Endothelial cell of umbilical vein (primary cell): ENCODE measurements around the gene SLC12A4. TPM values are rescaled to one million over a fixed set of nuclear protein-coding genes. Genes with fewer than 3 reads are reported as not detected.

ENCODE experiments used
- BruUV-seq: library from RNA; stranded (reverse); fragments of 400-500 nt; replicated peaks from 2 replicates; lab custom pipeline; 2021; lab: Mats Ljungman, UMichigan
- CTCF ChIA-PET: fragments of 300-600, 350-600 bp; sonication (Branson Sonifier 250); formaldehyde crosslinking; loops from one replicate; lab custom pipeline; 2021; ENCODE audit warnings: antibody characterized with exemption, inconsistent platforms; lab: Charles Lee
- POLR2A ChIA-PET: fragments of 300-600, 350-600 bp; sonication (Branson Sonifier 250); formaldehyde crosslinking; loops from one replicate; lab custom pipeline; 2021; ENCODE audit warnings: antibody characterized with exemption, inconsistent platforms; lab: Charles Lee
- DNase-seq: peaks from one replicate; pipeline ENCODE4 v3.0.0-alpha.2; 2011; ENCODE audit warnings: low read depth, low spot score
- FAIRE-seq: peaks from 2 replicates; lab custom pipeline; 2011; peaks lifted over from hg19 to GRCh38; lab: Jason Lieb, UNC
- H2AFZ ChIP-seq: 2 replicates; pipeline ENCODE4 v1.6.0; 2012; ENCODE audit warnings: low read depth, low read length, control low read depth, inconsistent platforms
- H3K27ac ChIP-seq: 2 replicates; pipeline ENCODE4 v1.5.1; 2011; ENCODE audit warnings: low read depth, mild to moderate bottlenecking, control low read depth, low read length, moderate library complexity; ENCODE audit not compliant: insufficient read depth
- H3K27me3 ChIP-seq, 2 experiments: 2 replicates each; pipeline versions ENCODE4 v1.6.0 to v1.6.1; 2011; ENCODE audit warnings: low read length in 2 of 2, mixed read lengths in 1 of 2; ENCODE audit not compliant: control insufficient read depth in 2 of 2, insufficient read depth in 2 of 2
- H3K36me3 ChIP-seq, 2 experiments: 2 replicates in 1 of 2; 3 replicates in 1 of 2; pipeline ENCODE4 v1.5.1; 2011; ENCODE audit warnings: low read length in 2 of 2, mild to moderate bottlenecking in 1 of 2, moderate library complexity in 1 of 2; ENCODE audit not compliant: control insufficient read depth in 2 of 2, insufficient read depth in 2 of 2; ENCODE audit errors: extremely low read depth in 1 of 2
- H3K4me1 ChIP-seq: 3 replicates; pipeline ENCODE4 v1.5.1; 2011; ENCODE audit warnings: mild to moderate bottlenecking, low read length; ENCODE audit not compliant: control insufficient read depth, insufficient read depth; ENCODE audit errors: extremely low read depth
- H3K4me2 ChIP-seq: 2 replicates; pipeline ENCODE4 v1.6.1; 2011; ENCODE audit warnings: low read length, control low read depth, mixed read lengths; ENCODE audit not compliant: insufficient read depth
- H3K4me3 ChIP-seq, 3 experiments: fragments of 200-600 bp in 1 of 3; sonication (generic), shearing (Covaris generic) in 1 of 3; replicated peaks in 1 of 3; 2 replicates each; pipeline ENCODE4 v1.5.1; 2011 to 2016; ENCODE audit warnings: control low read depth in 3 of 3, low read length in 3 of 3, mild to moderate bottlenecking in 2 of 3, inconsistent platforms in 1 of 3, low read depth in 1 of 3, moderate library complexity in 1 of 3; ENCODE audit not compliant: insufficient read depth in 1 of 3
- H3K79me2 ChIP-seq: 2 replicates; pipeline ENCODE4 v1.6.0; 2012; ENCODE audit warnings: low read length, inconsistent platforms; ENCODE audit not compliant: control insufficient read depth, insufficient read depth
- H3K9ac ChIP-seq: replicated peaks from 2 replicates; pipeline ENCODE3; 2011; ENCODE audit warnings: low read length, control low read depth; ENCODE audit not compliant: insufficient read depth; ENCODE audit errors: extremely low read depth
- H3K9me1 ChIP-seq: replicated peaks from 3 replicates; pipeline ENCODE4 v1.6.0; 2011; ENCODE audit warnings: mild to moderate bottlenecking, low read length; ENCODE audit not compliant: control insufficient read depth, insufficient read depth; ENCODE audit errors: extremely low read depth
- H3K9me3 ChIP-seq: replicated peaks from 2 replicates; pipeline ENCODE4 v1.5.1; 2012; ENCODE audit warnings: low read length, inconsistent platforms; ENCODE audit not compliant: control insufficient read depth, insufficient read depth
- H4K20me1 ChIP-seq: replicated peaks from 2 replicates; pipeline ENCODE3; 2011; ENCODE audit warnings: mild to moderate bottlenecking, low read length; ENCODE audit not compliant: control insufficient read depth, insufficient read depth; ENCODE audit errors: extremely low read depth
- EZH2 ChIP-seq: IDR thresholded peaks from 2 replicates; pipeline ENCODE4 v1.6.1; 2012; ENCODE audit warnings: borderline replicate concordance, low read depth, mild to moderate bottlenecking, moderate library complexity, low read length, inconsistent platforms; ENCODE audit not compliant: severe bottlenecking
- FOS ChIP-seq: IDR thresholded peaks from 2 replicates; pipeline ENCODE4 v1.6.1; 2011; ENCODE audit warnings: mild to moderate bottlenecking, low read length, moderate library complexity, borderline replicate concordance; ENCODE audit not compliant: insufficient read depth
- GATA2 ChIP-seq: IDR thresholded peaks from 2 replicates; pipeline ENCODE4 v1.7.0; 2011; ENCODE audit warnings: low read depth, mild to moderate bottlenecking, moderate library complexity, mixed read lengths, low read length; ENCODE audit not compliant: insufficient read length, insufficient read depth
- JUN ChIP-seq: IDR thresholded peaks from 2 replicates; pipeline ENCODE4 v1.6.1; 2011; ENCODE audit warnings: borderline replicate concordance, low read depth; ENCODE audit not compliant: insufficient read length, insufficient read depth
- MYC ChIP-seq: IDR thresholded peaks from one replicate; pipeline ENCODE4 v1.6.1; 2011; ENCODE audit warnings: mild to moderate bottlenecking, low read depth, low read length
- POLR2A ChIP-seq: IDR thresholded peaks from 2 replicates; pipeline ENCODE4 v1.6.1; 2012; ENCODE audit warnings: low read depth, mild to moderate bottlenecking, control low read depth, low read length
- POLR2AphosphoS5 ChIP-seq: IDR thresholded peaks from 2 replicates; pipeline ENCODE4 v1.6.1; 2012; ENCODE audit warnings: low read depth, mild to moderate bottlenecking, control low read depth, low read length, moderate library complexity; ENCODE audit not compliant: insufficient read depth
- dilution Hi-C: fragments of 300-500 bp; cut with MboI; formaldehyde crosslinking; loops from one replicate; pipeline ENCODE4 v1.15.0; 2019; ENCODE audit warnings: low sequenced_read_pairs; ENCODE audit not compliant: extremely low pct_ligation_motif_present
- intact Hi-C: fragments of 100-400 bp; cut with micrococcal nuclease; formaldehyde crosslinking; loops from one replicate; pipeline ENCODE4 v1.10.0; 2022
- polyA plus RNA-seq, 4 experiments: library from polyadenylated mRNA; depleted of rRNA in 3 of 4; stranded (reverse) in 3 of 4; unstranded in 1 of 4; fragments of >200 nt; gene quantifications; 2 replicates each; pipeline versions ENCODE4 v1.2.1 to v1.2.3, GENCODE V29; 2011 to 2012; ENCODE audit warnings: missing spikeins in 1 of 4
- total RNA-seq: library from RNA; stranded (reverse); gene quantifications from 2 replicates; pipeline ENCODE4 v1.2.3, GENCODE V29; 2021
- TF ChIP-seq, protein P1 (sequence below): IDR thresholded peaks from 2 replicates; pipeline ENCODE4 v1.6.1; 2011; ENCODE audit not compliant: insufficient read depth, insufficient read length
- TF ChIP-seq, protein P2 (sequence below), 2 donors: IDR thresholded peaks; 1 replicate in 1 of 2; 2 replicates in 1 of 2; pipeline ENCODE4 v1.5.1; 2011; ENCODE audit warnings: low read length in 2 of 2, mild to moderate bottlenecking in 2 of 2, moderate library complexity in 2 of 2, control low read depth in 1 of 2, inconsistent platforms in 1 of 2, low read depth in 1 of 2; ENCODE audit not compliant: insufficient read depth in 1 of 2; ENCODE audit errors: extremely low read depth in 1 of 2

The SLC12A4 gene
- total and polyA plus RNA-seq, 2 donors (not counting 3 experiments of a cell fraction or from before 2014, with no cell fraction given), result 110 to 114 TPM

DNA sequence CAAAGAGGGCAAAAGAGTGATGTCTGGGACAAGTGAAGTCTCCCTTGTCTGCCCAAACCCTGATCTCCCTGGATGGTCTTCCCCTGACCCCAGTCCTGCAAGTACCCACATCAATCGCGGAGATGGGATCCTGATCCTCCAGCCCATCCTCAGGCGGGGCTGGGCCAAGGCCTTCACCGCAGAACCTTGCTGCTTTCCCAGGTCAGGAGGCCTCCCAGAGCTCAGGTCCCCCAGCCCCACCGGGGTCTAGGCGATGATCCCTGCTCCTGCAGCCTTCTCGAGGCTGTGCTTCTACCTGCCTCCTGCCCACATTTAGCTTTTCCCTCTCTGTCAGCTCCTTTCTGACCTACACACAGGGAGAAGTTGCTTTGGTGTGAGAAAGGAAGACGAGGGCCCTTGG lies 6.3 kb downstream of the SLC12A4 start:
- no peak for FAIRE-seq
- intact Hi-C loops, result no loop called here
- no peaks in the 10 kb centered on the region for H3K27me3 ChIP-seq
- H3K9ac ChIP-seq, result no peak overlapping the region
- TF ChIP-seq, protein P1, sequence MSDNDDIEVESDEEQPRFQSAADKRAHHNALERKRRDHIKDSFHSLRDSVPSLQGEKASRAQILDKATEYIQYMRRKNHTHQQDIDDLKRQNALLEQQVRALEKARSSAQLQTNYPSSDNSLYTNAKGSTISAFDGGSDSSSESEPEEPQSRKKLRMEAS, result no peak
- TF ChIP-seq GATA2 (no peak), JUN (no peak), FOS (no peak), EZH2 (no peak), MYC (no peak), POLR2AphosphoS5 (no peak), POLR2A (no peak)
- TF ChIP-seq, protein P2, sequence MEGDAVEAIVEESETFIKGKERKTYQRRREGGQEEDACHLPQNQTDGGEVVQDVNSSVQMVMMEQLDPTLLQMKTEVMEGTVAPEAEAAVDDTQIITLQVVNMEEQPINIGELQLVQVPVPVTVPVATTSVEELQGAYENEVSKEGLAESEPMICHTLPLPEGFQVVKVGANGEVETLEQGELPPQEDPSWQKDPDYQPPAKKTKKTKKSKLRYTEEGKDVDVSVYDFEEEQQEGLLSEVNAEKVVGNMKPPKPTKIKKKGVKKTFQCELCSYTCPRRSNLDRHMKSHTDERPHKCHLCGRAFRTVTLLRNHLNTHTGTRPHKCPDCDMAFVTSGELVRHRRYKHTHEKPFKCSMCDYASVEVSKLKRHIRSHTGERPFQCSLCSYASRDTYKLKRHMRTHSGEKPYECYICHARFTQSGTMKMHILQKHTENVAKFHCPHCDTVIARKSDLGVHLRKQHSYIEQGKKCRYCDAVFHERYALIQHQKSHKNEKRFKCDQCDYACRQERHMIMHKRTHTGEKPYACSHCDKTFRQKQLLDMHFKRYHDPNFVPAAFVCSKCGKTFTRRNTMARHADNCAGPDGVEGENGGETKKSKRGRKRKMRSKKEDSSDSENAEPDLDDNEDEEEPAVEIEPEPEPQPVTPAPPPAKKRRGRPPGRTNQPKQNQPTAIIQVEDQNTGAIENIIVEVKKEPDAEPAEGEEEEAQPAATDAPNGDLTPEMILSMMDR (IDR thresholded peaks at IDR 0.05; ENCODE audit: extremely low read depth in 1 of 2, insufficient read depth in 1 of 2, low read depth in 1 of 2, low read length in 2 of 2), result no peak
- no peaks in the 10 kb centered on the region for H3K9me1 ChIP-seq
- H2AFZ ChIP-seq, result no peak overlapping the region
- no peaks in the 10 kb centered on the region for H3K9me3 ChIP-seq
- dilution Hi-C loops, result no loop called here
- no peak for DNase-seq
- H4K20me1 ChIP-seq, result no peaks in the 10 kb centered on the region
- no TSS peak for BruUV-seq
- POLR2A ChIA-PET, result no interaction called here
- H3K79me2 ChIP-seq, result peaks cover 42% of the 10 kb centered on the region
- no peak overlapping the region for H3K4me2 ChIP-seq
- no peak overlapping the region for H3K4me3 ChIP-seq
- peaks cover 12 to 50% of the 10 kb centered on the region in 2 experiments for H3K36me3 ChIP-seq
- CTCF ChIA-PET, result interaction anchor here (1.0 to 2.7 kb wide), 2 partner anchors 32 to 79 kb away, joined by 3 to 8 read pairs; no protein-coding TSS in a partner anchor
- H3K4me1 ChIP-seq, result peaks cover 12% of the 10 kb centered on the region
- H3K27ac ChIP-seq, result no peak overlapping the region
